ENCODE data around the gene FBXO4.

- no peak for TF ChIP-seq POLR2A (IDR thresholded peaks at IDR 0.05)
- no peak for TF ChIP-seq CTCF (IDR thresholded peaks at IDR 0.05)
These were observed 10.5 kb downstream of the FBXO4 start for GRCh38 chr5:41935544-41935943.

Data from uterus (tissue), 2 donors.